DND-41 (cell line): ENCODE measurements around the gene PIAS1.

Experiments used
- EZH2 ChIP-seq: IDR thresholded peaks from 3 replicates; pipeline ENCODE4 v1.6.1; 2012; ENCODE audit warnings: borderline replicate concordance, low read depth, mild to moderate bottlenecking, moderate library complexity, low read length, inconsistent platforms; ENCODE audit not compliant: severe bottlenecking
- TF ChIP-seq, protein P1 (sequence below): IDR thresholded peaks from 2 replicates; pipeline ENCODE4 v1.5.1; 2012; ENCODE audit warnings: borderline replicate concordance, low read length, moderate library complexity, mild to moderate bottlenecking; ENCODE audit not compliant: poor library complexity, severe bottlenecking; ENCODE audit errors: extremely low read depth

DNA sequence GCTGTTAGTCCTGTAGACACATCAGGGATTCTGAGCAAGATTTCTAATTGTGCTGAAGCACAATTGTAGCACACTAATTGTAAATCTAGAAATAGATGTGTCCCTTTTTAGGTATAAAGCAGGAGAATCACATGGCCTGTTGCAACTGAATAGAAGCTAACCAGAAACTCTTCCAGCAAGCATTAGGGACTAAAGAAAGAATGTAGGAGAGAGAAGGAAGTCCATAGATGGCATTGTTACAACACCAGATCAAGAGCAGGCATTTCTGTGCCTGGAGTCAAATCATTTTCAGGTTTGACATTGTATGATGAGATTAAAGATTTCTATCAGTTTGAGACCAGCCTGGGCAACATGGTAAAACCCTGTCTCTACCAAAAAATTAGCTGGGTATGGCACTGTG lies 123.6 kb downstream of the PIAS1 start:
- TF ChIP-seq, protein P1, sequence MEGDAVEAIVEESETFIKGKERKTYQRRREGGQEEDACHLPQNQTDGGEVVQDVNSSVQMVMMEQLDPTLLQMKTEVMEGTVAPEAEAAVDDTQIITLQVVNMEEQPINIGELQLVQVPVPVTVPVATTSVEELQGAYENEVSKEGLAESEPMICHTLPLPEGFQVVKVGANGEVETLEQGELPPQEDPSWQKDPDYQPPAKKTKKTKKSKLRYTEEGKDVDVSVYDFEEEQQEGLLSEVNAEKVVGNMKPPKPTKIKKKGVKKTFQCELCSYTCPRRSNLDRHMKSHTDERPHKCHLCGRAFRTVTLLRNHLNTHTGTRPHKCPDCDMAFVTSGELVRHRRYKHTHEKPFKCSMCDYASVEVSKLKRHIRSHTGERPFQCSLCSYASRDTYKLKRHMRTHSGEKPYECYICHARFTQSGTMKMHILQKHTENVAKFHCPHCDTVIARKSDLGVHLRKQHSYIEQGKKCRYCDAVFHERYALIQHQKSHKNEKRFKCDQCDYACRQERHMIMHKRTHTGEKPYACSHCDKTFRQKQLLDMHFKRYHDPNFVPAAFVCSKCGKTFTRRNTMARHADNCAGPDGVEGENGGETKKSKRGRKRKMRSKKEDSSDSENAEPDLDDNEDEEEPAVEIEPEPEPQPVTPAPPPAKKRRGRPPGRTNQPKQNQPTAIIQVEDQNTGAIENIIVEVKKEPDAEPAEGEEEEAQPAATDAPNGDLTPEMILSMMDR: no peak
- no peak for TF ChIP-seq EZH2
